PFSK-1 (cell line): ENCODE data around the gene DGKB.

Source experiments
- POLR2AphosphoS5 ChIP-seq: IDR thresholded peaks from 2 replicates; pipeline ENCODE4 v1.6.1; 2012; ENCODE audit warnings: low read depth, mild to moderate bottlenecking, control low read depth, low read length, moderate library complexity
- SIN3A ChIP-seq: IDR thresholded peaks from 2 replicates; pipeline ENCODE4 v1.6.1; 2012; ENCODE audit warnings: mild to moderate bottlenecking, low read length, moderate library complexity, borderline replicate concordance; ENCODE audit not compliant: insufficient read depth
- TAF1 ChIP-seq: IDR thresholded peaks from 2 replicates; pipeline ENCODE4 v1.6.1; 2012; ENCODE audit warnings: low read length, control low read depth, borderline replicate concordance; ENCODE audit not compliant: insufficient read depth
- TF ChIP-seq, protein P1 (sequence below), 2 experiments: IDR thresholded peaks; 2 replicates each; pipeline versions ENCODE4 v1.6.1 to v1.8.0; 2011 to 2012; ENCODE audit warnings: low read depth in 2 of 2, low read length in 2 of 2, control low read depth in 1 of 2, inconsistent platforms in 1 of 2, mild to moderate bottlenecking in 1 of 2, moderate library complexity in 1 of 2; ENCODE audit not compliant: insufficient read depth in 1 of 2

DNA sequence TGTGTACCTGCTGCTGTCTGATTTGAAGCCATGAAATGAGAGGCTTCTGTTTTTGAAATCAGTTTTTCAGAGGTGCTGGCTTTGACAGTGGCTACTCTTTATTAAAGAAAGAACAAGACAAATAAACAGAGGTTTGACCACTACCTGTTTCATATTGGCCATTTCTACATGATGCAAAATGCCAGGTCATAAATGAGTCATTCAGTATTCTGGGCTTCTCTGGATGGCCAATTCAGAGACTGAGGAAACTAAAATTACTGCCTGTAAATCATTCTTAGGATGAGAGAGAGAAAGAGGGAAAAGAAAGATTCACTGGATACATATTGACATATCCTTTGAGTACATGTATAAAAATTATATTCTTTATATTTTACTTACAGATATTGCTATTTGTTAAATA lies 609.8 kb downstream of the DGKB start:
- TF ChIP-seq, protein P1, sequence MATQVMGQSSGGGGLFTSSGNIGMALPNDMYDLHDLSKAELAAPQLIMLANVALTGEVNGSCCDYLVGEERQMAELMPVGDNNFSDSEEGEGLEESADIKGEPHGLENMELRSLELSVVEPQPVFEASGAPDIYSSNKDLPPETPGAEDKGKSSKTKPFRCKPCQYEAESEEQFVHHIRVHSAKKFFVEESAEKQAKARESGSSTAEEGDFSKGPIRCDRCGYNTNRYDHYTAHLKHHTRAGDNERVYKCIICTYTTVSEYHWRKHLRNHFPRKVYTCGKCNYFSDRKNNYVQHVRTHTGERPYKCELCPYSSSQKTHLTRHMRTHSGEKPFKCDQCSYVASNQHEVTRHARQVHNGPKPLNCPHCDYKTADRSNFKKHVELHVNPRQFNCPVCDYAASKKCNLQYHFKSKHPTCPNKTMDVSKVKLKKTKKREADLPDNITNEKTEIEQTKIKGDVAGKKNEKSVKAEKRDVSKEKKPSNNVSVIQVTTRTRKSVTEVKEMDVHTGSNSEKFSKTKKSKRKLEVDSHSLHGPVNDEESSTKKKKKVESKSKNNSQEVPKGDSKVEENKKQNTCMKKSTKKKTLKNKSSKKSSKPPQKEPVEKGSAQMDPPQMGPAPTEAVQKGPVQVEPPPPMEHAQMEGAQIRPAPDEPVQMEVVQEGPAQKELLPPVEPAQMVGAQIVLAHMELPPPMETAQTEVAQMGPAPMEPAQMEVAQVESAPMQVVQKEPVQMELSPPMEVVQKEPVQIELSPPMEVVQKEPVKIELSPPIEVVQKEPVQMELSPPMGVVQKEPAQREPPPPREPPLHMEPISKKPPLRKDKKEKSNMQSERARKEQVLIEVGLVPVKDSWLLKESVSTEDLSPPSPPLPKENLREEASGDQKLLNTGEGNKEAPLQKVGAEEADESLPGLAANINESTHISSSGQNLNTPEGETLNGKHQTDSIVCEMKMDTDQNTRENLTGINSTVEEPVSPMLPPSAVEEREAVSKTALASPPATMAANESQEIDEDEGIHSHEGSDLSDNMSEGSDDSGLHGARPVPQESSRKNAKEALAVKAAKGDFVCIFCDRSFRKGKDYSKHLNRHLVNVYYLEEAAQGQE (IDR thresholded peaks at IDR 0.05; ENCODE audit: insufficient read depth in 1 of 2, low read depth in 2 of 2, low read length in 2 of 2), result no peak
- TF ChIP-seq POLR2AphosphoS5, result no peak
- TF ChIP-seq SIN3A, result no peak
- TF ChIP-seq TAF1, result no peak
